Activated CD8-positive, alpha-beta memory T cell treated with anti-CD3 and anti-CD28 coated beads, Interleukin-2, amount 10 ng/mL, durations not matched to agents 7 days and 5 days (primary cell): Measurements from ENCODE around the gene MBL2. TPM values are rescaled to one million over a fixed set of nuclear protein-coding genes. Genes with fewer than 3 reads are reported as not detected.

Experiments used
- ATAC-seq: fragments of 150-1000 bp; cut with Tn5 transposase; one replicate; pipeline ENCODE4 v1.10.0; 2021; ENCODE audit warnings: moderate library complexity
- CTCF ChIA-PET: fragments of 350-600 bp; sonication (Branson Sonifier 250); formaldehyde crosslinking; loops from one replicate; lab custom pipeline; 2021; ENCODE audit warnings: antibody characterized with exemption; lab: Charles Lee
- DNase-seq: peaks from one replicate; pipeline ENCODE4 v3.0.0-alpha.2; 2020
- H3K27ac Mint-ChIP-seq: one replicate; pipeline ENCODE4 v1.8.0; 2021; ENCODE audit warnings: mild to moderate bottlenecking, mixed read lengths
- H3K27me3 Mint-ChIP-seq: one replicate; pipeline ENCODE4 v1.8.0; 2021; ENCODE audit warnings: mixed read lengths
- H3K36me3 Mint-ChIP-seq: one replicate; pipeline ENCODE4 v1.8.0; 2021; ENCODE audit warnings: mild to moderate bottlenecking, mixed read lengths
- H3K4me1 Mint-ChIP-seq: one replicate; pipeline ENCODE4 v1.8.0; 2021; ENCODE audit warnings: mixed read lengths
- H3K4me3 Mint-ChIP-seq: one replicate; pipeline ENCODE4 v1.8.0; 2021; ENCODE audit warnings: mild to moderate bottlenecking, moderate library complexity, mixed read lengths
- H3K9me3 Mint-ChIP-seq: one replicate; pipeline ENCODE4 v1.8.0; 2022; ENCODE audit warnings: low read depth, mixed read lengths
- total RNA-seq, 2 experiments: library from RNA; stranded (reverse); gene quantifications; one replicate each; pipeline ENCODE4 v1.2.3, GENCODE V29; 2021

MBL2 gene
- total RNA-seq, 2 experiments from 2014 or later, result not detected

DNA sequence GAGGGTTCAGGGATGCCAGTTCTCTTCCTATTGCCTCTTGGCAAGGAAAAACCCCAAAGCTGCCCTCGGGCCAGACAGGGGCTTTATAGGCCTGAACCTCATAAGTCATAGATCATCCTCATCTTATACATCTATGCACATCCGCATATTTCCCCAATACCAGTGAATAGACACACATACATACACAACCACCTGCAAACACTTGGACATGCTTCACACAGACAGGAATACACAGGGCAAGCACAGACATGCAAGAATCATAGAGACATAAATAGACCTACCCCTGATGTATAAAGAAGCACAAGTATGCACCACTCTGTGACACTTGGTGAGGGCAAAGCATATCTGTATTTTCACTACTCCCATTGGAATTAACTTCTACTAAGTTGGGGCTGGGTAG is 30.7 kb downstream of the MBL2 start:
- no peak overlapping the region for H3K4me3 Mint-ChIP-seq
- no peaks in the 10 kb centered on the region for H3K36me3 Mint-ChIP-seq
- no peak for DNase-seq
- ATAC-seq, result no peak
- H3K27ac Mint-ChIP-seq, result no peak overlapping the region
- peaks cover 2% of the 10 kb centered on the region for H3K9me3 Mint-ChIP-seq
- H3K27me3 Mint-ChIP-seq, result no peaks in the 10 kb centered on the region
- CTCF ChIA-PET, result no interaction called here
- no peaks in the 10 kb centered on the region for H3K4me1 Mint-ChIP-seq

DNA sequence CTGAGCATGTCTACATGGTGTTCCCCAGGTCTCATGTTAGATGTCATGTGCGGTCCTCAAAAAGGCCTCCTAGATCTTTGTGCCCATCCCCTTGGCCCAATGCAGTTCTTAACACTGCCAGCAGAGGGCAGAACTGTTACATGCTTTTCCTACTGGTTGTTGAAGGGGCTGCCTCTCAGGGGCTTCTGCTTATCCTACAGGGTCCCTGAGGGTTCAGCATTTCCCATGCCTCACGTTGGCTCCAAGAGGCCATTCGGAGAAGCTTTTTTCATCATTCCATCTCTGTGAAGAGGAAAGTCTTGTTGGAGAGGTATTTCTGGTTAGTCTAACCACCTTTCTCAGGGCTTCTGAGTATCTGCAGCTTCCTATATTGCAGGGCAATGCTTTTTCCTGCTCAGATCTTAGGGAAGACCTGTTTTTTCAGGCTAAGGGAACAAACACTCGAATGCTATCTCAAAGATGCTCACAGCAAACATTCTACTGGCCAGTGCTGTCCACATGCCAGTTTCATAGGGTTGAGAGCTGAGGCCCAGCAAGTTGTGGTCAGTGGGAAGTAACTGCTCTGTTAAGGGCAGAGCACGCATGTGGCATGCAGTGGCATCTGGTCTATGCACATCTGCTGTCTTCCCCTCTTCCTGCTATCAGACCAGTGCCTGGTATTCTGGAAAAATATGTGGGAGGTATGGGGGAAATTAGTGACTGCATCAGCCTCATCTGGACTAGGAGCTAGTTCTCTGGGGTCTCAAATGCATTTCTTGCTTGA is 31.5 kb downstream of the MBL2 start:
- H3K4me3 Mint-ChIP-seq, result no peak overlapping the region
- peaks cover 2% of the 10 kb centered on the region for H3K9me3 Mint-ChIP-seq
- CTCF ChIA-PET, result no interaction called here
- no peaks in the 10 kb centered on the region for H3K36me3 Mint-ChIP-seq
- peak; percentile 48 for DNase-seq
- H3K27me3 Mint-ChIP-seq, result no peaks in the 10 kb centered on the region
- no peaks in the 10 kb centered on the region for H3K4me1 Mint-ChIP-seq
- H3K27ac Mint-ChIP-seq, result no peak overlapping the region
- no peak for ATAC-seq

- Mint-ChIP-seq H3K27ac (no peak overlapping the region), H3K27me3 (no peaks in the 10 kb centered on the region), H3K9me3 (peaks cover 2% of the 10 kb centered on the region), H3K4me1 (no peaks in the 10 kb centered on the region), H3K36me3 (no peaks in the 10 kb centered on the region), H3K4me3 (no peak overlapping the region)
- no peak for ATAC-seq
- CTCF ChIA-PET, result interaction anchor here (1.1 kb wide), 1 partner anchor 39 kb away, joined by 3 read pairs; no protein-coding TSS in a partner anchor
- no peak for DNase-seq
Observed at GRCh38 chr10:52740155-52740549, 32.4 kb downstream of the MBL2 start.

DNA sequence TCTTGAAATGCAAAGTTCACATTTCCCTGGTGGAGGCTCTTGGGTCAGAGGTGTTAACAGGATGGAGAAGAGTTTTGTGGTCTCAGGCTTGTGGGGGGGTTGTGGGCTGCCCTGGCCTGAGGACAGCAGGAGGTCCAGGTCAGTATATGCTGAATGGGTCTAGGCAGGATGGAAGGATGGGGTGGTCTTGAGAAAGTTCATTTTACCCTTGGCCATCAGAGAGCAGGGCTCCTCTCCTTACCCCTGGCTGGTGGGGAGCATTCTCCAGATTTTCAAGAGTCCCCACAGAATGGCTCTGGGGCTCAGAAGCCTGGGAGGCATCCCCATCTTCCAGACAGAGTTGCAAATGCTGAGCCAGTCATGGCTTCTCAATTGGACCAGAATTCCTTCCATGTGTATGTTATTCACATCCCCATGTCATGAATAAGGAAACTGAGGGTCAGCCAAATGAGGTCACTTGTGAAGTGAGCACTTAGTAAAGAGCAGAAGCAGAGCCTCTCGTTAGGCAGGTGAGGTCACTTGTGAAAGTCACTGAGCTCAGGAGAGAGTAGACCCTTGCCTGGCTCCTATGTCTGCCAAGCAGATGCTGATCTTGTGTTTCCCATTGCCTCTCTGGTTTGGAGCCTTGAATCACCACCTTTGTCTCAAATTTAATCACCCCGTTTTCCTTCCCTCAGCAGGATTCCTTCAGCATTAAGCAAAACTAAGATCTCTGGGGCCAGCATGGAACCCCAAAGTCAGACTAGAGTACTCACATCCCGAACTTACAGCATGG is 33.0 kb downstream of the MBL2 start:
- H3K27me3 Mint-ChIP-seq, result no peaks in the 10 kb centered on the region
- CTCF ChIA-PET, result interaction anchor here (1.1 kb wide), 1 partner anchor 40 kb away, joined by 3 read pairs; no protein-coding TSS in a partner anchor
- peaks cover 4% of the 10 kb centered on the region for H3K9me3 Mint-ChIP-seq
- ATAC-seq (no peak), DNase-seq (no peak)
- no peaks in the 10 kb centered on the region for H3K36me3 Mint-ChIP-seq
- H3K4me3 Mint-ChIP-seq, result no peak overlapping the region
- H3K27ac Mint-ChIP-seq, result no peak overlapping the region
- no peaks in the 10 kb centered on the region for H3K4me1 Mint-ChIP-seq

DNA sequence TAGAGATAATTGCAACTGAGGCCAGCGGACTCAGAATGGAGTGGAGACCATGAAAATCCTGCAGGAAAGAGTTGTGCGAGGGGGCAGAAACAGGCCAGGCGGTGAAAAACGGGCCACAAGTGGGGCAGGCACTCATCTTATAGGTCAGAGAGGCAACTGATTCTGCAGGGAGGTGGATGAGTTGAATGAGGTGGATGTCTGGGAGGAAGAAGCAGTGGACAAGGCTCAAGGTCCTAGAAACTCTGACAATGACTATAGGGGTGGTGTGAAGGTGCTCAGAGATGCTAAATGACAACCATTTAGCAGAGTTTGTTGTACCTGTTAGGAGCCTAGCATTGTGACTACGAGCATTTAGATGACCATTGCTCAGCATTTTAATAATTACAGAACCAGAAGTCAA is 33.6 kb downstream of the MBL2 start:
- Mint-ChIP-seq H3K27me3 (no peaks in the 10 kb centered on the region), H3K27ac (no peak overlapping the region), H3K4me3 (no peak overlapping the region), H3K9me3 (peaks cover 4% of the 10 kb centered on the region), H3K4me1 (no peaks in the 10 kb centered on the region), H3K36me3 (no peaks in the 10 kb centered on the region)
- ATAC-seq, result no peak
- no peak for DNase-seq
- CTCF ChIA-PET, result no interaction called here

- no peak for DNase-seq
- Mint-ChIP-seq H3K27ac (no peak overlapping the region), H3K4me1 (no peaks in the 10 kb centered on the region), H3K4me3 (no peak overlapping the region), H3K9me3 (peaks cover 8% of the 10 kb centered on the region), H3K36me3 (no peaks in the 10 kb centered on the region), H3K27me3 (no peaks in the 10 kb centered on the region)
- ATAC-seq, result no peak
- CTCF ChIA-PET, result interaction anchor here (0.8 kb wide), 1 partner anchor 84 kb away, joined by 3 read pairs; no protein-coding TSS in a partner anchor
Observed at GRCh38 chr10:52729271-52730104, 43.1 kb downstream of the MBL2 start.

GRCh38 chr10:52720018-52720417 is 52.6 kb downstream of the MBL2 start:
- Mint-ChIP-seq H3K36me3 (no peaks in the 10 kb centered on the region), H3K4me1 (no peaks in the 10 kb centered on the region), H3K27ac (no peak overlapping the region), H3K4me3 (no peak overlapping the region), H3K27me3 (no peaks in the 10 kb centered on the region), H3K9me3 (peaks cover 9% of the 10 kb centered on the region)
- no peak for DNase-seq
- CTCF ChIA-PET, result no interaction called here
- ATAC-seq, result no peak
